ENCODE measurements around the gene C2orf49. TPM values are rescaled to one million over a fixed set of nuclear protein-coding genes. Genes with fewer than 3 reads are reported as not detected.

The C2orf49 gene
- total and polyA plus RNA-seq, 2 of the 8 experiments (the other 6 are each of a cell fraction or from before 2014, with no cell fraction given), result 5.6 to 19.9 TPM

GRCh38 chr2:105384216-105384615 is 46.9 kb downstream of the C2orf49 start (continued):
- TF ChIP-seq, protein P1, sequence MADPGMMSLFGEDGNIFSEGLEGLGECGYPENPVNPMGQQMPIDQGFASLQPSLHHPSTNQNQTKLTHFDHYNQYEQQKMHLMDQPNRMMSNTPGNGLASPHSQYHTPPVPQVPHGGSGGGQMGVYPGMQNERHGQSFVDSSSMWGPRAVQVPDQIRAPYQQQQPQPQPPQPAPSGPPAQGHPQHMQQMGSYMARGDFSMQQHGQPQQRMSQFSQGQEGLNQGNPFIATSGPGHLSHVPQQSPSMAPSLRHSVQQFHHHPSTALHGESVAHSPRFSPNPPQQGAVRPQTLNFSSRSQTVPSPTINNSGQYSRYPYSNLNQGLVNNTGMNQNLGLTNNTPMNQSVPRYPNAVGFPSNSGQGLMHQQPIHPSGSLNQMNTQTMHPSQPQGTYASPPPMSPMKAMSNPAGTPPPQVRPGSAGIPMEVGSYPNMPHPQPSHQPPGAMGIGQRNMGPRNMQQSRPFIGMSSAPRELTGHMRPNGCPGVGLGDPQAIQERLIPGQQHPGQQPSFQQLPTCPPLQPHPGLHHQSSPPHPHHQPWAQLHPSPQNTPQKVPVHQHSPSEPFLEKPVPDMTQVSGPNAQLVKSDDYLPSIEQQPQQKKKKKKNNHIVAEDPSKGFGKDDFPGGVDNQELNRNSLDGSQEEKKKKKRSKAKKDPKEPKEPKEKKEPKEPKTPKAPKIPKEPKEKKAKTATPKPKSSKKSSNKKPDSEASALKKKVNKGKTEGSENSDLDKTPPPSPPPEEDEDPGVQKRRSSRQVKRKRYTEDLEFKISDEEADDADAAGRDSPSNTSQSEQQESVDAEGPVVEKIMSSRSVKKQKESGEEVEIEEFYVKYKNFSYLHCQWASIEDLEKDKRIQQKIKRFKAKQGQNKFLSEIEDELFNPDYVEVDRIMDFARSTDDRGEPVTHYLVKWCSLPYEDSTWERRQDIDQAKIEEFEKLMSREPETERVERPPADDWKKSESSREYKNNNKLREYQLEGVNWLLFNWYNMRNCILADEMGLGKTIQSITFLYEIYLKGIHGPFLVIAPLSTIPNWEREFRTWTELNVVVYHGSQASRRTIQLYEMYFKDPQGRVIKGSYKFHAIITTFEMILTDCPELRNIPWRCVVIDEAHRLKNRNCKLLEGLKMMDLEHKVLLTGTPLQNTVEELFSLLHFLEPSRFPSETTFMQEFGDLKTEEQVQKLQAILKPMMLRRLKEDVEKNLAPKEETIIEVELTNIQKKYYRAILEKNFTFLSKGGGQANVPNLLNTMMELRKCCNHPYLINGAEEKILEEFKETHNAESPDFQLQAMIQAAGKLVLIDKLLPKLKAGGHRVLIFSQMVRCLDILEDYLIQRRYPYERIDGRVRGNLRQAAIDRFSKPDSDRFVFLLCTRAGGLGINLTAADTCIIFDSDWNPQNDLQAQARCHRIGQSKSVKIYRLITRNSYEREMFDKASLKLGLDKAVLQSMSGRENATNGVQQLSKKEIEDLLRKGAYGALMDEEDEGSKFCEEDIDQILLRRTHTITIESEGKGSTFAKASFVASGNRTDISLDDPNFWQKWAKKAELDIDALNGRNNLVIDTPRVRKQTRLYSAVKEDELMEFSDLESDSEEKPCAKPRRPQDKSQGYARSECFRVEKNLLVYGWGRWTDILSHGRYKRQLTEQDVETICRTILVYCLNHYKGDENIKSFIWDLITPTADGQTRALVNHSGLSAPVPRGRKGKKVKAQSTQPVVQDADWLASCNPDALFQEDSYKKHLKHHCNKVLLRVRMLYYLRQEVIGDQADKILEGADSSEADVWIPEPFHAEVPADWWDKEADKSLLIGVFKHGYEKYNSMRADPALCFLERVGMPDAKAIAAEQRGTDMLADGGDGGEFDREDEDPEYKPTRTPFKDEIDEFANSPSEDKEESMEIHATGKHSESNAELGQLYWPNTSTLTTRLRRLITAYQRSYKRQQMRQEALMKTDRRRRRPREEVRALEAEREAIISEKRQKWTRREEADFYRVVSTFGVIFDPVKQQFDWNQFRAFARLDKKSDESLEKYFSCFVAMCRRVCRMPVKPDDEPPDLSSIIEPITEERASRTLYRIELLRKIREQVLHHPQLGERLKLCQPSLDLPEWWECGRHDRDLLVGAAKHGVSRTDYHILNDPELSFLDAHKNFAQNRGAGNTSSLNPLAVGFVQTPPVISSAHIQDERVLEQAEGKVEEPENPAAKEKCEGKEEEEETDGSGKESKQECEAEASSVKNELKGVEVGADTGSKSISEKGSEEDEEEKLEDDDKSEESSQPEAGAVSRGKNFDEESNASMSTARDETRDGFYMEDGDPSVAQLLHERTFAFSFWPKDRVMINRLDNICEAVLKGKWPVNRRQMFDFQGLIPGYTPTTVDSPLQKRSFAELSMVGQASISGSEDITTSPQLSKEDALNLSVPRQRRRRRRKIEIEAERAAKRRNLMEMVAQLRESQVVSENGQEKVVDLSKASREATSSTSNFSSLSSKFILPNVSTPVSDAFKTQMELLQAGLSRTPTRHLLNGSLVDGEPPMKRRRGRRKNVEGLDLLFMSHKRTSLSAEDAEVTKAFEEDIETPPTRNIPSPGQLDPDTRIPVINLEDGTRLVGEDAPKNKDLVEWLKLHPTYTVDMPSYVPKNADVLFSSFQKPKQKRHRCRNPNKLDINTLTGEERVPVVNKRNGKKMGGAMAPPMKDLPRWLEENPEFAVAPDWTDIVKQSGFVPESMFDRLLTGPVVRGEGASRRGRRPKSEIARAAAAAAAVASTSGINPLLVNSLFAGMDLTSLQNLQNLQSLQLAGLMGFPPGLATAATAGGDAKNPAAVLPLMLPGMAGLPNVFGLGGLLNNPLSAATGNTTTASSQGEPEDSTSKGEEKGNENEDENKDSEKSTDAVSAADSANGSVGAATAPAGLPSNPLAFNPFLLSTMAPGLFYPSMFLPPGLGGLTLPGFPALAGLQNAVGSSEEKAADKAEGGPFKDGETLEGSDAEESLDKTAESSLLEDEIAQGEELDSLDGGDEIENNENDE (IDR thresholded peaks at IDR 0.05; ENCODE audit: insufficient replicate concordance, low read length), result no peak

Measured in H1 (cell line).